Type B pancreatic cell (in vitro differentiated cells): Measurements from ENCODE around the gene PEX11G. TPM values are rescaled to one million over a fixed set of nuclear protein-coding genes. Genes with fewer than 3 reads are reported as not detected.

Experiments used
- DNase-seq: peaks from one replicate; pipeline ENCODE4 v3.0.0; 2021; ENCODE audit warnings: mixed read lengths; ENCODE audit not compliant: unreplicated experiment; ENCODE audit errors: extremely low spot score
- H3K27ac Mint-ChIP-seq: 2 replicates; pipeline ENCODE4 v1.8.0; 2021; ENCODE audit warnings: mild to moderate bottlenecking, mixed read lengths
- H3K27me3 Mint-ChIP-seq: 2 replicates; pipeline ENCODE4 v1.8.0; 2021; ENCODE audit warnings: mixed read lengths
- H3K36me3 Mint-ChIP-seq: 2 replicates; pipeline ENCODE4 v1.8.0; 2021; ENCODE audit warnings: mixed read lengths
- H3K4me1 Mint-ChIP-seq: one replicate; pipeline ENCODE4 v1.8.0; 2021; ENCODE audit warnings: mixed read lengths; ENCODE audit not compliant: unreplicated experiment
- H3K4me3 Mint-ChIP-seq: 2 replicates; pipeline ENCODE4 v1.8.0; 2021; ENCODE audit warnings: mild to moderate bottlenecking, mixed read lengths
- H3K9me3 Mint-ChIP-seq: 2 replicates; pipeline ENCODE4 v1.8.0; 2021; ENCODE audit warnings: mixed read lengths
- total RNA-seq: library from RNA; stranded (reverse); gene quantifications from 2 replicates; pipeline ENCODE4 v1.2.1, GENCODE V29; 2021; ENCODE audit warnings: low replicate concordance
- TF ChIP-seq, protein P1 (sequence below): fragments of 200-600 bp; sonication (generic); conservative IDR thresholded peaks from 2 replicates; pipeline ENCODE4 v1.5.0; 2021; ENCODE audit warnings: antibody characterized with exemption, mild to moderate bottlenecking

The PEX11G gene
- total RNA-seq, 1 donor from 2014 or later = 5.7 TPM

GRCh38 chr19:7533281-7533885 lies 44.5 kb upstream of the PEX11G start:
- Mint-ChIP-seq H3K36me3 (peaks cover 4% of the 10 kb centered on the region), H3K27ac (peak overlapping the region; percentile 94), H3K27me3 (no peaks in the 10 kb centered on the region), H3K9me3 (no peaks in the 10 kb centered on the region), H3K4me1 (peaks cover 4% of the 10 kb centered on the region), H3K4me3 (peak overlapping the region; percentile 97)
- DNase-seq = no peak
- TF ChIP-seq, protein P1, sequence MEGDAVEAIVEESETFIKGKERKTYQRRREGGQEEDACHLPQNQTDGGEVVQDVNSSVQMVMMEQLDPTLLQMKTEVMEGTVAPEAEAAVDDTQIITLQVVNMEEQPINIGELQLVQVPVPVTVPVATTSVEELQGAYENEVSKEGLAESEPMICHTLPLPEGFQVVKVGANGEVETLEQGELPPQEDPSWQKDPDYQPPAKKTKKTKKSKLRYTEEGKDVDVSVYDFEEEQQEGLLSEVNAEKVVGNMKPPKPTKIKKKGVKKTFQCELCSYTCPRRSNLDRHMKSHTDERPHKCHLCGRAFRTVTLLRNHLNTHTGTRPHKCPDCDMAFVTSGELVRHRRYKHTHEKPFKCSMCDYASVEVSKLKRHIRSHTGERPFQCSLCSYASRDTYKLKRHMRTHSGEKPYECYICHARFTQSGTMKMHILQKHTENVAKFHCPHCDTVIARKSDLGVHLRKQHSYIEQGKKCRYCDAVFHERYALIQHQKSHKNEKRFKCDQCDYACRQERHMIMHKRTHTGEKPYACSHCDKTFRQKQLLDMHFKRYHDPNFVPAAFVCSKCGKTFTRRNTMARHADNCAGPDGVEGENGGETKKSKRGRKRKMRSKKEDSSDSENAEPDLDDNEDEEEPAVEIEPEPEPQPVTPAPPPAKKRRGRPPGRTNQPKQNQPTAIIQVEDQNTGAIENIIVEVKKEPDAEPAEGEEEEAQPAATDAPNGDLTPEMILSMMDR = no peak

- TF ChIP-seq, protein P1 = no peak
- Mint-ChIP-seq H3K4me3 (no peak overlapping the region), H3K27me3 (no peaks in the 10 kb centered on the region), H3K27ac (no peak overlapping the region), H3K36me3 (peaks cover 4% of the 10 kb centered on the region), H3K4me1 (no peaks in the 10 kb centered on the region), H3K9me3 (no peaks in the 10 kb centered on the region)
- DNase-seq = no peak
These were observed 41.0 kb upstream of the PEX11G start for GRCh38 chr19:7529610-7530490.

GRCh38 chr19:7529246-7529600 lies 40.4 kb upstream of the PEX11G start:
- H3K4me3 Mint-ChIP-seq = no peak overlapping the region
- no peaks in the 10 kb centered on the region for H3K9me3 Mint-ChIP-seq
- no peak for DNase-seq
- no peaks in the 10 kb centered on the region for H3K27me3 Mint-ChIP-seq
- peaks cover 4% of the 10 kb centered on the region for H3K36me3 Mint-ChIP-seq
- no peaks in the 10 kb centered on the region for H3K4me1 Mint-ChIP-seq
- no peak overlapping the region for H3K27ac Mint-ChIP-seq
- TF ChIP-seq, protein P1 = no peak

DNA sequence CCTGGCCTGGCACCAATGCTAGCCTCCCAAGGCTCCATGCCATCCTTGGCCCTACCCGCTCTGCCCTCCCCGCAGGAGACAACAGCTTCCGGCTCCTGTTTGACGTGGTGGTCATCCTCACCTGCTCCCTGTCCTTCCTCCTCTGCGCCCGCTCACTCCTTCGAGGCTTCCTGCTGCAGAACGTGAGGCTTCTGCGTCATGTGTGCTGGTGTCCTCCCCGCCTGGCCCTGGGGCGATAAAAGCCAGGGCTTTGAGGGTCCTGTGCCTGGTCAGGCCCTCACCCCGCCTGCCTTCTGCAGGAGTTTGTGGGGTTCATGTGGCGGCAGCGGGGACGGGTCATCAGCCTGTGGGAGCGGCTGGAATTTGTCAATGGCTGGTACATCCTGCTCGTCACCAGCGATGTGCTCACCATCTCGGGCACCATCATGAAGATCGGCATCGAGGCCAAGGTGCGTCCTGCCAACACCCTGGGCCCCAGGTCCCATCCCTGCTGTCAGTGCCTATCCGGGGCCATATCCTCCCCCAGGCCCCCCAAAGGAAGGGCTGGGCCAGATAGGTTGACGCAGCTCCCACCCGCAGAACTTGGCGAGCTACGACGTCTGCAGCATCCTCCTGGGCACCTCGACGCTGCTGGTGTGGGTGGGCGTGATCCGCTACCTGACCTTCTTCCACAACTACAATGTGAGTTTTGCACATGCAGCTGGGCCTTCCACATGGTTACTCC lies 39.8 kb upstream of the PEX11G start:
- TF ChIP-seq, protein P1 = no peak
- H3K36me3 Mint-ChIP-seq = peaks cover 4% of the 10 kb centered on the region
- H3K9me3 Mint-ChIP-seq = no peaks in the 10 kb centered on the region
- H3K27ac Mint-ChIP-seq = no peak overlapping the region
- no peaks in the 10 kb centered on the region for H3K4me1 Mint-ChIP-seq
- H3K27me3 Mint-ChIP-seq = no peaks in the 10 kb centered on the region
- DNase-seq = no peak
- H3K4me3 Mint-ChIP-seq = no peak overlapping the region

- Mint-ChIP-seq H3K27me3 (no peaks in the 10 kb centered on the region), H3K4me3 (no peak overlapping the region), H3K36me3 (peaks cover 4% of the 10 kb centered on the region), H3K9me3 (no peaks in the 10 kb centered on the region), H3K4me1 (no peaks in the 10 kb centered on the region), H3K27ac (no peak overlapping the region)
- TF ChIP-seq, protein P1 = no peak
- no peak for DNase-seq
These were observed 39.3 kb upstream of the PEX11G start for GRCh38 chr19:7528192-7528519.
